ENCODE data around the gene DLEC1.

The DLEC1 gene

GRCh38 chr3:38005076-38006020, 33.7 kb upstream of the DLEC1 start:
- Histone ChIP-seq H2AFZ (ENCODE audit: low read depth, low read length, severe bottlenecking) (no peak overlapping the region), H4K20me1 (ENCODE audit: low read depth, low read length) (no peaks in the 10 kb centered on the region), H3K9ac (ENCODE audit: low read length) (no peak overlapping the region), H3K27ac (ENCODE audit: low read depth, low read length) (no peak overlapping the region), H3K9me3 (ENCODE audit: insufficient read depth, low read length) (no peaks in the 10 kb centered on the region), H3K9me2 (replicated peaks; ENCODE audit: insufficient read depth, low read length) (no peaks in the 10 kb centered on the region), H3K4me2 (ENCODE audit: low read depth, low read length, poor library complexity, severe bottlenecking) (no peak overlapping the region), H3K27me3 (ENCODE audit: low read length) (no peaks in the 10 kb centered on the region), H3K79me2 (ENCODE audit: insufficient read depth, low read length) (no peaks in the 10 kb centered on the region), H3K36me3 (ENCODE audit: low read length) (no peaks in the 10 kb centered on the region), H3F3A (ENCODE audit: insufficient read depth) (no peaks in the 10 kb centered on the region), H3K4me3 (ENCODE audit: insufficient read depth, low read length, poor library complexity, severe bottlenecking) (no peak overlapping the region)
- TF ChIP-seq, protein P1, sequence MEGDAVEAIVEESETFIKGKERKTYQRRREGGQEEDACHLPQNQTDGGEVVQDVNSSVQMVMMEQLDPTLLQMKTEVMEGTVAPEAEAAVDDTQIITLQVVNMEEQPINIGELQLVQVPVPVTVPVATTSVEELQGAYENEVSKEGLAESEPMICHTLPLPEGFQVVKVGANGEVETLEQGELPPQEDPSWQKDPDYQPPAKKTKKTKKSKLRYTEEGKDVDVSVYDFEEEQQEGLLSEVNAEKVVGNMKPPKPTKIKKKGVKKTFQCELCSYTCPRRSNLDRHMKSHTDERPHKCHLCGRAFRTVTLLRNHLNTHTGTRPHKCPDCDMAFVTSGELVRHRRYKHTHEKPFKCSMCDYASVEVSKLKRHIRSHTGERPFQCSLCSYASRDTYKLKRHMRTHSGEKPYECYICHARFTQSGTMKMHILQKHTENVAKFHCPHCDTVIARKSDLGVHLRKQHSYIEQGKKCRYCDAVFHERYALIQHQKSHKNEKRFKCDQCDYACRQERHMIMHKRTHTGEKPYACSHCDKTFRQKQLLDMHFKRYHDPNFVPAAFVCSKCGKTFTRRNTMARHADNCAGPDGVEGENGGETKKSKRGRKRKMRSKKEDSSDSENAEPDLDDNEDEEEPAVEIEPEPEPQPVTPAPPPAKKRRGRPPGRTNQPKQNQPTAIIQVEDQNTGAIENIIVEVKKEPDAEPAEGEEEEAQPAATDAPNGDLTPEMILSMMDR (IDR thresholded peaks at IDR 0.05; ENCODE audit: insufficient read depth, low read length, poor library complexity, severe bottlenecking) = no peak
- no peak for TF ChIP-seq EZH2phosphoT487 (conservative IDR thresholded peaks at IDR 0.05; ENCODE audit: low read length)

- H3K79me2 ChIP-seq (ENCODE audit: insufficient read depth, low read length) = no peaks in the 10 kb centered on the region
- H2AFZ ChIP-seq (ENCODE audit: low read depth, low read length, severe bottlenecking) = no peak overlapping the region
- no peaks in the 10 kb centered on the region for H3K36me3 ChIP-seq (ENCODE audit: low read length)
- no peaks in the 10 kb centered on the region for H3K27me3 ChIP-seq (ENCODE audit: low read length)
- TF ChIP-seq, protein P1 (IDR thresholded peaks at IDR 0.05; ENCODE audit: insufficient read depth, low read length, poor library complexity, severe bottlenecking) = no peak
- TF ChIP-seq EZH2phosphoT487 (conservative IDR thresholded peaks at IDR 0.05; ENCODE audit: low read length) = no peak
- no peaks in the 10 kb centered on the region for H3F3A ChIP-seq (ENCODE audit: insufficient read depth)
- H3K4me2 ChIP-seq (ENCODE audit: low read depth, low read length, poor library complexity, severe bottlenecking) = no peak overlapping the region
- H4K20me1 ChIP-seq (ENCODE audit: low read depth, low read length) = no peaks in the 10 kb centered on the region
- H3K4me3 ChIP-seq (ENCODE audit: insufficient read depth, low read length, poor library complexity, severe bottlenecking) = no peak overlapping the region
- no peak overlapping the region for H3K9ac ChIP-seq (ENCODE audit: low read length)
- no peak overlapping the region for H3K27ac ChIP-seq (ENCODE audit: low read depth, low read length)
- H3K9me3 ChIP-seq (ENCODE audit: insufficient read depth, low read length) = no peaks in the 10 kb centered on the region
- no peaks in the 10 kb centered on the region for H3K9me2 ChIP-seq (replicated peaks; ENCODE audit: insufficient read depth, low read length)
Measured at GRCh38 chr3:38006031-38006430, 33.0 kb upstream of the DLEC1 start.

DNA sequence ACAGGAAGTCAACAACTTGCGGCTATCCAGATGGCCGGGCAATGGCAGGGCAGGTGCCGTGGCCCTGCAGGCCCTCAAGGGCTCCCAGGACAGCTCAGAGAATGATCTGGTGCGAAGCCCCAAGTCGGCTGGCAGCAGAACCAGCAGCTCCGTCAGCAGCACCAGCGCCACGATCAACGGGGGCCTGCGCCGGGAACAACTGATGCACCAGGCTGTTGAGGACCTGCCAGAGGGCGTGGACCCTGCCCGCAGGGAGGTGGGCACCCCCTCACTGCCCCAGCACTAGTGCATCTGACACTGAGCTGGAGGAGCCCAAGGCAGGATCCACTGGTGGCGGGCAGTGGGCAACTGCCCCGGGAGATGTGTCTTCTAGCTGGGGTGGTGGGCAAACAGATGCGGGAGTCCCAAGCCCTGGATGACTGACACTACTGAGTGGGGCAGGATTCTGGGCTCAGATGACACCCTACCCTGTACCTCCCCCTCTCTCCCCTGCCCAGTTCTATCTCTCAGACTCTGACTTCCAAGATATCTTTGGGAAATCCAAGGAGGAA, 32.5 kb upstream of the DLEC1 start:
- H3K27me3 ChIP-seq (ENCODE audit: low read length) = no peaks in the 10 kb centered on the region
- no peaks in the 10 kb centered on the region for H3K9me3 ChIP-seq (ENCODE audit: insufficient read depth, low read length)
- no peak overlapping the region for H3K9ac ChIP-seq (ENCODE audit: low read length)
- no peaks in the 10 kb centered on the region for H4K20me1 ChIP-seq (ENCODE audit: low read depth, low read length)
- H3K27ac ChIP-seq (ENCODE audit: low read depth, low read length) = no peak overlapping the region
- no peak overlapping the region for H2AFZ ChIP-seq (ENCODE audit: low read depth, low read length, severe bottlenecking)
- H3K9me2 ChIP-seq (replicated peaks; ENCODE audit: insufficient read depth, low read length) = no peaks in the 10 kb centered on the region
- no peaks in the 10 kb centered on the region for H3K36me3 ChIP-seq (ENCODE audit: low read length)
- H3K79me2 ChIP-seq (ENCODE audit: insufficient read depth, low read length) = no peaks in the 10 kb centered on the region
- no peak overlapping the region for H3K4me2 ChIP-seq (ENCODE audit: low read depth, low read length, poor library complexity, severe bottlenecking)
- TF ChIP-seq, protein P1 (IDR thresholded peaks at IDR 0.05; ENCODE audit: insufficient read depth, low read length, poor library complexity, severe bottlenecking) = no peak
- TF ChIP-seq EZH2phosphoT487 (conservative IDR thresholded peaks at IDR 0.05; ENCODE audit: low read length) = no peak
- H3K4me3 ChIP-seq (ENCODE audit: insufficient read depth, low read length, poor library complexity, severe bottlenecking) = no peak overlapping the region
- H3F3A ChIP-seq (ENCODE audit: insufficient read depth) = no peaks in the 10 kb centered on the region

Measured in SU-DHL-6 (cell line).